SW480 (cell line): Measurements from ENCODE around the gene MMP25.

Experiments used
- DNase-seq: peaks from one replicate; pipeline ENCODE4 v3.0.0-alpha.2; 2016; ENCODE audit warnings: low spot score

MMP25 gene

GRCh38 chr16:3017794-3018506 lies 28.4 kb upstream of the MMP25 start, which contains the start of gene CLDN6:
CLDN6 (minus strand) TSS chr16:3018183; CDS start chr16:3016021, 2,162 bp downstream.
- DNase-seq: no peak

GRCh38 chr16:3019594-3020246 lies 26.6 kb upstream of the MMP25 start:
- no peak for DNase-seq

GRCh38 chr16:3020247-3020603 lies 26.1 kb upstream of the MMP25 start, which contains the start of gene TNFRSF12A:
TNFRSF12A (plus strand) TSS chr16:3020368; CDS start chr16:3020398, 30 bp downstream.
- DNase-seq: peak; percentile 71

- DNase-seq: peak; percentile 93
Measured at GRCh38 chr16:3020604-3021448, 25.5 kb upstream of the MMP25 start.

- DNase-seq: peak; percentile 87
Measured at GRCh38 chr16:3021449-3022207, 24.7 kb upstream of the MMP25 start.

GRCh38 chr16:3022208-3022683 lies 24.1 kb upstream of the MMP25 start:
- DNase-seq: peak; percentile 90

GRCh38 chr16:3022684-3023414 lies 23.5 kb upstream of the MMP25 start:
- no peak for DNase-seq

- DNase-seq: peak; percentile 88
Measured at GRCh38 chr16:3023415-3023668, 23.0 kb upstream of the MMP25 start.

GRCh38 chr16:3023669-3024478 lies 22.5 kb upstream of the MMP25 start, which contains the start of the genes HCFC1R1 and THOC6:
HCFC1R1 (minus strand) TSS chr16:3023942; CDS start chr16:3023941, 1 bp downstream.
THOC6 (plus strand) TSS chr16:3024035; CDS start chr16:3024327, 292 bp downstream.
- peak; percentile 96 for DNase-seq

- DNase-seq: no peak
Measured at GRCh38 chr16:3025032-3026002, 21.0 kb upstream of the MMP25 start.

GRCh38 chr16:3026003-3026378 lies 20.4 kb upstream of the MMP25 start:
- DNase-seq: no peak

GRCh38 chr16:3026609-3027488 lies 19.5 kb upstream of the MMP25 start:
- DNase-seq: no peak

GRCh38 chr16:3027489-3027795 lies 18.9 kb upstream of the MMP25 start:
- DNase-seq: no peak

- peak; percentile 85 for DNase-seq
Measured at GRCh38 chr16:3027983-3028715, 18.2 kb upstream of the MMP25 start.

- no peak for DNase-seq
Measured at GRCh38 chr16:3028716-3029319, 17.5 kb upstream of the MMP25 start.

- no peak for DNase-seq
Measured at GRCh38 chr16:3029491-3030221, 16.7 kb upstream of the MMP25 start.
